Measurements from ENCODE around the gene RABEPK. TPM values are rescaled to one million over a fixed set of nuclear protein-coding genes. Genes with fewer than 3 reads are reported as not detected.

The RABEPK gene
- total and polyA plus RNA-seq, 5 donors = 8.8 to 12.7 (median 11.7) TPM

GRCh38 chr9:125271081-125271480 lies 70.7 kb downstream of the RABEPK start:
- Histone ChIP-seq H3K9me3 (ENCODE audit: control insufficient read depth, low read length) (no peaks in the 10 kb centered on the region), H3K4me3 (ENCODE audit: low read length) (no peak overlapping the region), H3K27ac (ENCODE audit: low read length) (no peak overlapping the region), H3K27me3 (ENCODE audit: control insufficient read depth, insufficient read depth) (no peaks in the 10 kb centered on the region), H3K4me1 (ENCODE audit: control insufficient read depth, insufficient read depth, low read length) (peaks cover 2% of the 10 kb centered on the region)
- WGBS = 77% methylated on average over 5 of the region's 5 CpGs
- DNase-seq = no peak
- no peak for ATAC-seq
- intact Hi-C loops (cut with DNase I) = no loop called here

- H3K9me3 ChIP-seq (ENCODE audit: control insufficient read depth, low read length) = no peaks in the 10 kb centered on the region
- intact Hi-C loops (cut with DNase I) = no loop called here
- H3K4me1 ChIP-seq (ENCODE audit: control insufficient read depth, insufficient read depth, low read length) = peaks cover 2% of the 10 kb centered on the region
- no peak overlapping the region for H3K27ac ChIP-seq (ENCODE audit: low read length)
- H3K4me3 ChIP-seq (ENCODE audit: low read length) = no peak overlapping the region
- 65% methylated on average over 3 of the region's 3 CpGs for WGBS
- no peak for DNase-seq
- no peak for ATAC-seq
- H3K27me3 ChIP-seq (ENCODE audit: control insufficient read depth, insufficient read depth) = no peaks in the 10 kb centered on the region
These were observed 72.4 kb downstream of the RABEPK start for GRCh38 chr9:125272697-125273096.

GRCh38 chr9:125276771-125277170 lies 76.4 kb downstream of the RABEPK start:
- no peak for DNase-seq
- 93% methylated on average over 4 of the region's 4 CpGs for WGBS
- intact Hi-C loops (cut with DNase I) = no loop called here
- no peak for ATAC-seq
- Histone ChIP-seq H3K27ac (ENCODE audit: low read length) (no peak overlapping the region), H3K4me1 (ENCODE audit: control insufficient read depth, insufficient read depth, low read length) (no peaks in the 10 kb centered on the region), H3K9me3 (ENCODE audit: control insufficient read depth, low read length) (no peaks in the 10 kb centered on the region), H3K27me3 (ENCODE audit: control insufficient read depth, insufficient read depth) (no peaks in the 10 kb centered on the region), H3K4me3 (ENCODE audit: low read length) (no peak overlapping the region)

GRCh38 chr9:125277411-125277810 lies 77.1 kb downstream of the RABEPK start:
- intact Hi-C loops (cut with DNase I) = no loop called here
- Histone ChIP-seq H3K27me3 (ENCODE audit: control insufficient read depth, insufficient read depth) (no peaks in the 10 kb centered on the region), H3K9me3 (ENCODE audit: control insufficient read depth, low read length) (no peaks in the 10 kb centered on the region), H3K4me3 (ENCODE audit: low read length) (no peak overlapping the region), H3K27ac (ENCODE audit: low read length) (no peak overlapping the region), H3K4me1 (ENCODE audit: control insufficient read depth, insufficient read depth, low read length) (no peaks in the 10 kb centered on the region)
- DNase-seq = no peak
- no peak for ATAC-seq

- no peak overlapping the region for H3K27ac ChIP-seq (ENCODE audit: low read length)
- no peaks in the 10 kb centered on the region for H3K27me3 ChIP-seq (ENCODE audit: control insufficient read depth, insufficient read depth)
- no peak overlapping the region for H3K4me3 ChIP-seq (ENCODE audit: low read length)
- no peaks in the 10 kb centered on the region for H3K9me3 ChIP-seq (ENCODE audit: control insufficient read depth, low read length)
- ATAC-seq = no peak
- 46% methylated on average over 4 of the region's 4 CpGs for WGBS
- no peak for DNase-seq
- H3K4me1 ChIP-seq (ENCODE audit: control insufficient read depth, insufficient read depth, low read length) = no peaks in the 10 kb centered on the region
- intact Hi-C loops (cut with DNase I) = no loop called here
These were observed 80.6 kb downstream of the RABEPK start for GRCh38 chr9:125280945-125281344.

Other genes starting within 250 kb of the RABEPK start
- 1 to 10 TPM; 4.8 to 5.5 (median 4.9) TPM for gene SCAI, start 57.0 kb upstream of the RABEPK start, total RNA-seq
- gene SCAI, start 57.0 kb upstream of the RABEPK start, polyA plus RNA-seq = 1.9 TPM
- 10 to 100 TPM; 34.5 to 43.1 (median 37.4) TPM for gene PPP6C, start 10.7 kb upstream of the RABEPK start, total RNA-seq
- gene PPP6C, start 10.7 kb upstream of the RABEPK start, polyA plus RNA-seq = 19.8 TPM
- 100 to 1,000 TPM; 176 to 384 (median 284) TPM for gene HSPA5, start 40.8 kb downstream of the RABEPK start, total RNA-seq
- 263 TPM for gene HSPA5, start 40.8 kb downstream of the RABEPK start, polyA plus RNA-seq
- gene GAPVD1, start 61.3 kb downstream of the RABEPK start, total RNA-seq = 10 to 100 TPM; 33.0 to 45.7 (median 33.2) TPM
- 8.1 TPM for gene GAPVD1, start 61.3 kb downstream of the RABEPK start, polyA plus RNA-seq

Measured in right cardiac atrium (tissue), 5 donors.